H1 (cell line): ENCODE measurements around the gene BAIAP2L2. TPM values are rescaled to one million over a fixed set of nuclear protein-coding genes. Genes with fewer than 3 reads are reported as not detected.

Source experiments
- CTCF ChIA-PET: fragments of 300-600 bp; sonication (Branson Sonifier 250); formaldehyde crosslinking; loops from one replicate; lab custom pipeline; 2021; ENCODE audit not compliant: partially characterized antibody; lab: Charles Lee
- POLR2A ChIA-PET: fragments of 300-600 bp; sonication (Branson Sonifier 250); formaldehyde crosslinking; loops from one replicate; lab custom pipeline; 2021; ENCODE audit warnings: inconsistent platforms; ENCODE audit not compliant: partially characterized antibody; lab: Charles Lee
- DNase-seq, 2 experiments: peaks; one replicate each; pipeline versions ENCODE4 v3.0.0 to v3.0.0-alpha.2; 2010 to 2022; ENCODE audit warnings: low spot score in 2 of 2, low read depth in 1 of 2, mixed read lengths in 1 of 2
- FAIRE-seq: peaks from 2 replicates; lab custom pipeline; 2011; peaks lifted over from hg19 to GRCh38; lab: Jason Lieb, UNC
- H2AFZ ChIP-seq: 2 replicates; pipeline ENCODE4 v1.8.1; 2012; ENCODE audit warnings: low read length, inconsistent platforms
- H2AK5ac ChIP-seq: 2 replicates; pipeline ENCODE4 v1.6.1; 2013; ENCODE audit warnings: low read depth, low read length
- H2BK120ac ChIP-seq: replicated peaks from 2 replicates; pipeline ENCODE3; 2013; ENCODE audit warnings: low read depth, low read length, inconsistent platforms
- H2BK12ac ChIP-seq: 2 replicates; pipeline ENCODE4 v1.6.1; 2013; ENCODE audit warnings: low read depth, low read length
- H2BK15ac ChIP-seq: 2 replicates; pipeline ENCODE4 v1.6.1; 2013; ENCODE audit warnings: low read length
- H2BK20ac ChIP-seq: 2 replicates; pipeline ENCODE4 v1.6.1; 2013; ENCODE audit warnings: low read length
- H2BK5ac ChIP-seq: 2 replicates; pipeline ENCODE4 v1.6.1; 2013; ENCODE audit warnings: low read depth, low read length
- H3K14ac ChIP-seq: 2 replicates; pipeline ENCODE4 v1.6.1; 2013; ENCODE audit warnings: inconsistent platforms; ENCODE audit not compliant: insufficient read length
- H3K18ac ChIP-seq: 2 replicates; pipeline ENCODE4 v1.6.1; 2013; ENCODE audit warnings: low read length; ENCODE audit errors: extremely low read depth
- H3K23ac ChIP-seq: 2 replicates; pipeline ENCODE4 v1.6.1; 2013; ENCODE audit warnings: inconsistent platforms; ENCODE audit not compliant: insufficient read length
- H3K23me2 ChIP-seq: 2 replicates; pipeline ENCODE4 v1.6.1; 2013; ENCODE audit warnings: low read depth, low read length
- H3K27ac ChIP-seq: 2 replicates; pipeline ENCODE4 v1.6.1; 2011; ENCODE audit warnings: low read depth, low read length, inconsistent platforms
- H3K27me3 ChIP-seq, 4 experiments: replicated peaks in 1 of 4; 1 replicate in 1 of 4; 2 replicates in 3 of 4; pipeline versions ENCODE4 v1.6.1 to v1.8.1; 2011 to 2013; ENCODE audit warnings: low read length in 3 of 4, mild to moderate bottlenecking in 3 of 4, inconsistent platforms in 2 of 4, mixed read lengths in 2 of 4, moderate library complexity in 1 of 4; ENCODE audit not compliant: control insufficient read depth in 3 of 4, insufficient read depth in 3 of 4; ENCODE audit errors: extremely low read depth in 1 of 4
- H3K36me3 ChIP-seq, 4 experiments: 2 replicates each; pipeline versions ENCODE4 v1.6.1 to v1.8.1; 2011 to 2013; ENCODE audit warnings: mild to moderate bottlenecking in 4 of 4, low read length in 3 of 4, moderate library complexity in 2 of 4, control low read depth in 1 of 4, inconsistent platforms in 1 of 4; ENCODE audit not compliant: insufficient read depth in 4 of 4, control insufficient read depth in 2 of 4
- H3K4ac ChIP-seq: replicated peaks from 2 replicates; pipeline ENCODE3; 2013; ENCODE audit warnings: low read length, low read depth, mixed read lengths, inconsistent platforms; ENCODE audit not compliant: insufficient read length
- H3K4me1 ChIP-seq, 4 experiments: replicated peaks in 1 of 4; 1 replicate in 1 of 4; 2 replicates in 3 of 4; pipeline versions ENCODE4 v1.6.1 to v1.8.1; 2011 to 2013; ENCODE audit warnings: low read length in 3 of 4, inconsistent platforms in 2 of 4, mixed read lengths in 1 of 4; ENCODE audit not compliant: insufficient read depth in 4 of 4, control insufficient read depth in 3 of 4
- H3K4me2 ChIP-seq, 2 experiments: 2 replicates each; pipeline versions ENCODE4 v1.6.1 to v1.8.1; 2011 to 2013; ENCODE audit warnings: low read depth in 2 of 2, low read length in 2 of 2, control low read depth in 1 of 2, inconsistent platforms in 1 of 2, mild to moderate bottlenecking in 1 of 2; ENCODE audit not compliant: insufficient read depth in 1 of 2
- H3K4me3 ChIP-seq, 4 experiments: fragments of 200-600, 300-600 bp in 1 of 4; sonication (generic), shearing (Covaris generic), sonication (Bioruptor Twin) in 1 of 4; 2 replicates each; pipeline versions ENCODE4 v1.5.1 to v1.8.1; 2011 to 2016; ENCODE audit warnings: low read length in 4 of 4, low read depth in 3 of 4, control low read depth in 2 of 4, inconsistent platforms in 2 of 4, mild to moderate bottlenecking in 2 of 4, mixed read lengths in 1 of 4, moderate library complexity in 1 of 4; ENCODE audit not compliant: insufficient read depth in 2 of 4; ENCODE audit errors: extremely low read depth in 1 of 4
- H3K56ac ChIP-seq: replicated peaks from 2 replicates; pipeline ENCODE3; 2013; ENCODE audit warnings: low read depth, mild to moderate bottlenecking, mixed read lengths, low read length, inconsistent platforms; ENCODE audit not compliant: insufficient read length
- H3K79me1 ChIP-seq: 2 replicates; pipeline ENCODE4 v1.6.1; 2013; ENCODE audit warnings: low read depth, low read length, control low read depth
- H3K79me2 ChIP-seq, 2 experiments: 2 replicates each; pipeline versions ENCODE4 v1.6.1 to v1.8.1; 2012 to 2013; ENCODE audit warnings: low read length in 2 of 2, mild to moderate bottlenecking in 2 of 2, inconsistent platforms in 1 of 2; ENCODE audit not compliant: insufficient read depth in 2 of 2, control insufficient read depth in 1 of 2
- H3K9ac ChIP-seq, 4 experiments: replicated peaks in 1 of 4; 1 replicate in 1 of 4; 2 replicates in 3 of 4; pipeline versions ENCODE4 v1.6.1 to v1.8.1; 2011 to 2013; ENCODE audit warnings: low read depth in 3 of 4, low read length in 3 of 4, control low read depth in 2 of 4, mild to moderate bottlenecking in 2 of 4, moderate library complexity in 2 of 4, inconsistent platforms in 1 of 4; ENCODE audit errors: extremely low read depth in 1 of 4
- H3K9me3 ChIP-seq, 2 experiments: 2 replicates each; pipeline versions ENCODE4 v1.6.1 to v1.8.1; 2012 to 2013; ENCODE audit warnings: mild to moderate bottlenecking in 2 of 2, moderate library complexity in 2 of 2, control low read depth in 1 of 2, inconsistent platforms in 1 of 2, low read depth in 1 of 2, low read length in 1 of 2, mixed read lengths in 1 of 2; ENCODE audit not compliant: insufficient read depth in 2 of 2
- H4K20me1 ChIP-seq, 2 experiments: replicated peaks in 1 of 2; 2 replicates each; pipeline versions ENCODE3 to v1.8.1; 2011 to 2013; ENCODE audit warnings: inconsistent platforms in 2 of 2, low read length in 2 of 2, mild to moderate bottlenecking in 1 of 2; ENCODE audit not compliant: insufficient read depth in 2 of 2, control insufficient read depth in 1 of 2
- H4K5ac ChIP-seq: 2 replicates; pipeline ENCODE4 v1.6.1; 2013; ENCODE audit warnings: low read length, low read depth, mixed read lengths, inconsistent platforms; ENCODE audit not compliant: insufficient read length
- H4K8ac ChIP-seq: 2 replicates; pipeline ENCODE4 v1.8.0; 2013; ENCODE audit warnings: mild to moderate bottlenecking, moderate library complexity, low read length, inconsistent platforms; ENCODE audit not compliant: insufficient read depth; ENCODE audit errors: extremely low read depth
- H4K91ac ChIP-seq: replicated peaks from 2 replicates; pipeline ENCODE3; 2013; ENCODE audit warnings: low read length, mixed read lengths, inconsistent platforms; ENCODE audit not compliant: insufficient read length
- CREB1 ChIP-seq: IDR thresholded peaks from 2 replicates; pipeline ENCODE4 v1.6.1; 2012; ENCODE audit warnings: inconsistent platforms
- EZH2 ChIP-seq: fragments of 200-600 bp; sonication (generic); IDR thresholded peaks from 2 replicates; pipeline ENCODE4 v1.7.1; 2012; ENCODE audit warnings: low read depth, mild to moderate bottlenecking, moderate library complexity, low read length, inconsistent platforms; ENCODE audit not compliant: severe bottlenecking
- NRF1 ChIP-seq: IDR thresholded peaks from 2 replicates; pipeline ENCODE4 v1.6.1; 2011; ENCODE audit warnings: mild to moderate bottlenecking, low read depth, low read length, improper control_type of control experiment
- PHF8 ChIP-seq: fragments of 200-600 bp; sonication (generic); conservative IDR thresholded peaks from 2 replicates; pipeline ENCODE4 v1.7.1; 2012; ENCODE audit warnings: low read depth, mild to moderate bottlenecking, inconsistent platforms, low read length, moderate library complexity
- RBBP5 ChIP-seq: IDR thresholded peaks from 2 replicates; pipeline ENCODE4 v1.7.1; 2012; ENCODE audit warnings: low read depth, mild to moderate bottlenecking, inconsistent platforms, low read length, moderate library complexity, borderline replicate concordance
- SAP30 ChIP-seq: fragments of 300-600 bp; sonication (generic); IDR thresholded peaks from 2 replicates; pipeline ENCODE4 v1.7.1; 2012; ENCODE audit warnings: low read length, moderate library complexity, mild to moderate bottlenecking, inconsistent platforms; ENCODE audit not compliant: insufficient read depth, insufficient replicate concordance
- SIRT6 ChIP-seq: IDR thresholded peaks from one replicate; pipeline ENCODE4 v1.7.1; 2012; ENCODE audit warnings: low read length, inconsistent platforms
- SP1 ChIP-seq: IDR thresholded peaks from 2 replicates; pipeline ENCODE4 v1.6.1; 2011; ENCODE audit warnings: low read depth, low read length
- TAF1 ChIP-seq: IDR thresholded peaks from 2 replicates; pipeline ENCODE4 v1.6.1; 2011; ENCODE audit warnings: mild to moderate bottlenecking, low read depth, low read length
- TBP ChIP-seq: IDR thresholded peaks from 2 replicates; pipeline ENCODE4 v1.6.1; 2011; ENCODE audit warnings: low read depth, low read length, improper control_type of control experiment
- TEAD4 ChIP-seq: IDR thresholded peaks from 2 replicates; pipeline ENCODE4 v1.6.1; 2012; ENCODE audit warnings: low read depth, low read length, inconsistent platforms, mixed read lengths
- YY1 ChIP-seq: IDR thresholded peaks from 2 replicates; pipeline ENCODE4 v1.6.1; 2011; ENCODE audit warnings: low read depth, mild to moderate bottlenecking, low read length
- WGBS, 2 experiments: shearing (Covaris generic) in 1 of 2; methylation state at CpG; one replicate each; pipeline versions ENCODE4 v1.1.6 to v1.1.7; 2013 to 2015; ENCODE audit warnings: low lambda C conversion rate in 2 of 2, mixed read lengths in 2 of 2, inconsistent platforms in 1 of 2, low coverage in 1 of 2, missing lambda C conversion rate in 1 of 2; ENCODE audit not compliant: insufficient replicate concordance in 2 of 2, insufficient coverage in 1 of 2, insufficient read length in 1 of 2; ENCODE audit errors: extremely low coverage in 1 of 2, missing lambda C conversion rate in 1 of 2; 5-methylcytosine and 5-hydroxymethylcytosine counted together
- polyA plus RNA-seq, 7 experiments: library from polyadenylated mRNA; depleted of rRNA in 3 of 7; stranded (reverse) in 5 of 7; unstranded in 2 of 7; fragments of >200 nt in 5 of 7; fragments of 200-250 nt in 2 of 7; gene quantifications; 1 replicate in 5 of 7; 2 replicates in 1 of 7; 4 replicates in 1 of 7; pipeline versions ENCODE4 v1.2.1 to v1.2.3, GENCODE V29; 2011 to 2013; ENCODE audit warnings: missing spikeins in 2 of 7, mixed read lengths in 2 of 7
- total RNA-seq: library from RNA; stranded (reverse); fragmentation: NEBNext Ultra II Directional; extraction: Animal tissue kit (Norgen Biotek cat#: 25700); gene quantifications from 2 replicates; pipeline ENCODE4 v1.2.1, GENCODE V29; 2021

Gene BAIAP2L2
- total and polyA plus RNA-seq, 2 of the 8 experiments (the other 6 are each of a cell fraction or from before 2014, with no cell fraction given) = 5.4 to 10.0 TPM

GRCh38 chr22:38050720-38051119 is 59.8 kb downstream of the BAIAP2L2 start:
- Histone ChIP-seq H3K27ac (no peak overlapping the region), H3K4me1 (peaks cover 0 to 11% (median 4%) of the 10 kb centered on the region in 4 experiments; a peak in 4 of 7 replicates), H3K4ac (no peak overlapping the region), H4K8ac (peak overlapping the region; percentile 71; the same call in 1 of the 2 replicates), H3K14ac (no peak overlapping the region), H3K9me3 (no peaks in the 10 kb centered on the region), H3K4me2 (no peak overlapping the region), H2AK5ac (no peak overlapping the region), H4K91ac (no peak overlapping the region), H3K23me2 (no peaks in the 10 kb centered on the region), H2BK20ac (peak overlapping the region; percentile 21; the same call in 1 of the 2 replicates), H2BK5ac (no peak overlapping the region), H3K56ac (no peak overlapping the region), H3K23ac (no peak overlapping the region), H3K18ac (no peak overlapping the region), H4K20me1 (no peaks in the 10 kb centered on the region), H3K27me3 (no peaks in the 10 kb centered on the region; a peak in 1 of 7 replicates), H2BK15ac (no peak overlapping the region), H2BK12ac (no peak overlapping the region), H2BK120ac (no peak overlapping the region), H3K79me1 (no peaks in the 10 kb centered on the region), H2AFZ (no peak overlapping the region), H3K79me2 (no peaks in the 10 kb centered on the region), H3K9ac (no peak overlapping the region), H4K5ac (no peak overlapping the region), H3K36me3 (no peaks in the 10 kb centered on the region), H3K4me3 (no peak overlapping the region)
- ChIA-PET POLR2A (interaction anchor here (1.0 kb wide), 1 partner anchor 16 kb away, joined by 5 read pairs; no protein-coding TSS in a partner anchor), CTCF (interaction anchor here (0.6 to 2.7 kb wide), 6 partner anchors 16 to 157 kb away, joined by 3 to 15 read pairs (median 3); no protein-coding TSS in a partner anchor)
- FAIRE-seq (no peak), DNase-seq (no peak)
- TF ChIP-seq SAP30 (no peak), CREB1 (no peak), TAF1 (no peak), NRF1 (no peak), TBP (no peak), PHF8 (no peak), SP1 (no peak), TEAD4 (no peak), SIRT6 (no peak), RBBP5 (no peak), EZH2 (no peak), YY1 (no peak)
- WGBS, 2 experiments = 92% methylated on average over 7 of the region's 7 CpGs; no CpG with 5 or more reads in 1 of the 2 experiments
